GM19438 (cell line): ENCODE measurements around the gene CNR1.

Experiments
- ATAC-seq: cut with Tn5 transposase; IDR thresholded peaks from one replicate; pipeline ENCODE4 v1.9.1; 2021; ENCODE audit warnings: low read depth; ENCODE audit not compliant: unreplicated experiment

Gene CNR1

DNA sequence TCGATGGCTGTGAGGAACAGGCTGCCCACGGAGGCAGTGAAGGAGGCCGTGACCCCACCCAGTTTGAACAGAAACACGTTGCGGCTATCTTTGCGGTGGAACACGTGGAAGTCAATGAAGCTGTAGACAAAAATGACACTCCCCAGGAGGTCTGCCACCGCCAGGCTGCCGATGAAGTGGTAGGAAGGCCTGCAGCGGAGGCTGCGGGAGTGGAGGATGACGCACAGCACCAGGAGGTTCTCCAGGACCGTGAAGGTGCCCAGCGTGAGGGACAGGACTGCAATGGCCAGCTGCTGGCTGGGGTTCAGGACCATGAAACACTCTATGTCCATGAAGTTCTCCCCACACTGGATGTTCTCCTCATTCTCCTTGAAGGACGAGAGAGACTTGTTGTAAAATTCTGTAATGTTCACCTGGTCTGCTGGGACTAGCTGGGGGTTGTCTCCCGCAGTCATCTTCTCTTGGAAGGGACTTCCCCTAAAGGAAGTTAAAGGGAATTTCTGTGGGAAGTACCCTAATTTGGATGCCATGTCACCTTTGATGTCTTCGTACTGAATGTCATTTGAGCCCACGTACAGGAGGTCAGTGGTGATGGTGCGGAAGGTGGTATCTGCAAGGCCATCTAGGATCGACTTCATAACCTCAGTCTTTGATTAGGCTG, 21.4 kb downstream of the CNR1 start:
- no peak for ATAC-seq

- ATAC-seq = no peak
Observed at GRCh38 chr6:88143421-88144157, 22.6 kb downstream of the CNR1 start.

GRCh38 chr6:88142297-88142668, 23.9 kb downstream of the CNR1 start:
- no peak for ATAC-seq

GRCh38 chr6:88141561-88142296, 24.4 kb downstream of the CNR1 start:
- peak; percentile 97 for ATAC-seq

- ATAC-seq = no peak
Observed at GRCh38 chr6:88137915-88138314, 28.2 kb downstream of the CNR1 start.

- ATAC-seq = peak; percentile 77
Observed at GRCh38 chr6:88135578-88136114, 30.5 kb downstream of the CNR1 start.

- ATAC-seq = no peak
Observed at GRCh38 chr6:88134575-88134974, 31.6 kb downstream of the CNR1 start.

DNA sequence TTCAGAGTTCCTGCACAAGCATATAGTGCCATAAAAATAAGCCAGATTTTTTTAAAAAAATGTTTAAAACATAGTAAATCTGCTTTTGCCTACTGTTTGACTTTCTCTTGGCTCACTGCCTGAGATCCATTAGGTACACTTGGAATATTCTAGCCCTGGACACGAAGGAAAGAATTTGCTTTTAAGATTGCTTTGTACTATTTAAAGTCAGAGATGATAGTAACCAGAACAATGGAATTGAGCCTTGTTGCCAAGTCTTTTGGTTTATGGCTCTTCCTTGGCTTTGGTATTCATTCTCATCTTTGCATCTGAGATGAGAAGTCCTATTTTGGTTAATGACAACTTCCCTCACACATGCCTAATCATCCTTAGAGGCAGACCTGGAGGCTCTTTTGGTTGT, 32.4 kb downstream of the CNR1 start:
- ATAC-seq = no peak

DNA sequence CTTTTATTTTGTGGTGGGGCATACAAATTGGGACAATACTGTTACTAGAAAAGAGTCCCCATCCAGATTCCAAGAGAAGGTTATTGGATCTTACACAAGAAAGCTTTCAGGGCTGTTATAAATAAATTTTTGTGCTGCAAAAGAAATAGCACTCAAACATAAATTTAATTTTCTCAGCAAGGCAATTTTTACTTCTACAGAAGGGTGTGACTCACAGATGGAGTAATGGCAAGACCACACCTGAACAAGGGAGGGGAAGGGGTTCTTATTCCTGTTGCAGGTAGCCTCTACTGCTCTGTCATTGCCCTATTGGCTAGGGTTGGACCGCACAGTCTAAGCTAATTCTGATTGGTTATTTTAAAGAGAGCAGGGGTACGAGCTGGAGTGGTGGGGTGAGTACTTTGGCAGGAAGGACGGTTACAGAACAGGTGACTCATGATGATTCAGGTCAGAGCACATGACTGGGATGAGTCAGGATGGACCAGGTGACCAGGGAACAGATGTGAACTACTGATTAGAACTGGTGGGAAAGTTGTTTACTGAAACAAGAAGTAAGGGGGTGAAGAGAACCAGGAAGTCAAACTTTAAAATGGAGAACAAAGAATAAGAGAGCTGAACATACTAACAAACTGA, 41.1 kb downstream of the CNR1 start:
- no peak for ATAC-seq

GRCh38 chr6:88120635-88121034, 45.5 kb downstream of the CNR1 start:
- ATAC-seq = no peak

DNA sequence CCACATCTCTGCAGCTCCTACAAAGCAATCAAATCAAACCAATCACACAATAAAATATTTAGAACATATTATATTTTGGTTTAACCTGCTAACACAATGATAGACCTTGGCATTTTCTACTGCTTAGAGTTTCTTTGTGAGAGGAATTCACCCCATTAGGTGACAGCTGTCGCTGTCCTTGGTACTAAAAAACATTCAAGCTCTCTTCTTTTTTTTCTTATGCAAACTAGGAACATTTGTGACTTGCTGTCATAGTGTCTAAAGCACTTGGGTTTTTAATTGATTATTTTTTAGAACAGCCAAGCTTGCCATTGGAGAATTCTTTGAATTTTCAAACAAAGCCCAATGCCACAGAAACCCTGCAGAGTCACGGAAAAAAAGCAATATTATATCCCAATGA, 46.4 kb downstream of the CNR1 start:
- no peak for ATAC-seq

GRCh38 chr6:88116276-88116675, 49.9 kb downstream of the CNR1 start:
- ATAC-seq = no peak

GRCh38 chr6:88115307-88115706, 50.8 kb downstream of the CNR1 start:
- ATAC-seq = no peak

DNA sequence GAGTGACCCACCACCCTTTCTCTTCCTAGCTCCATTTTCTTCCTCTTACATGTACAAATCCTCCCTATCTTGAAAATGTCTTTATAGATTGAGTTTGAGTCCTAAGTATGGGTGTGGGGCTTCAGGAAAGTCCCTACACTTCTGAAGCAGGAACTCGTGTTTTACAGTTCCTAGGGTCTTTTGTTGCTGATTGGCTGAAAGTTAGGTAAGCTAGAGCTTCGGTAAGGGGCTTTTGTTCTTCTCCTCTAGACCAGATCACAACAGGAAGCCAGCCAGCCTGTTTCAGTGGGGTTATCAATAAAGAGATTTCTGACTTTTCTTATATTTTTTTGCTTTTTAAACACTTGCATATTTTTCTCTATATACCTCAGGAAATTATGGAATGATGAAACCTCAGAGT, 51.3 kb downstream of the CNR1 start:
- ATAC-seq = no peak

GRCh38 chr6:88111991-88112390, 54.2 kb downstream of the CNR1 start:
- ATAC-seq = no peak

DNA sequence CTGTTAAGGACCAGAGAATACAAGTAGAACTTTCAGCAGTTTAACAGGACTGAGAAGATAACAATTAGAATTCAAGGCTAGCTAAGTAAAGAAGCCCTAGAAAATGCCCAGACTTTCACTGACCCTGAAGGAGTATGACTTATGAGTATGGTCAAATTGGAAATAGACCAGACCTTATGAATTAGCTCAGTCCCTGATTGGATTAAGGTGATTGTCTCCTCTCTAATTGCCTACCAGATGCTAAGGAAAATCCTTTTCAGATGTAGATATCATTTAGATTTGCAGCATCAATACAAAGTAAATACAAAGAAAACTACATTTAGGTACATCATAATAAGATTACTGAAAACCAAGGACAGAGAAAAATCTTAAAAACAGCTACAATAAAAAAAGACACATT, 58.9 kb downstream of the CNR1 start:
- no peak for ATAC-seq

DNA sequence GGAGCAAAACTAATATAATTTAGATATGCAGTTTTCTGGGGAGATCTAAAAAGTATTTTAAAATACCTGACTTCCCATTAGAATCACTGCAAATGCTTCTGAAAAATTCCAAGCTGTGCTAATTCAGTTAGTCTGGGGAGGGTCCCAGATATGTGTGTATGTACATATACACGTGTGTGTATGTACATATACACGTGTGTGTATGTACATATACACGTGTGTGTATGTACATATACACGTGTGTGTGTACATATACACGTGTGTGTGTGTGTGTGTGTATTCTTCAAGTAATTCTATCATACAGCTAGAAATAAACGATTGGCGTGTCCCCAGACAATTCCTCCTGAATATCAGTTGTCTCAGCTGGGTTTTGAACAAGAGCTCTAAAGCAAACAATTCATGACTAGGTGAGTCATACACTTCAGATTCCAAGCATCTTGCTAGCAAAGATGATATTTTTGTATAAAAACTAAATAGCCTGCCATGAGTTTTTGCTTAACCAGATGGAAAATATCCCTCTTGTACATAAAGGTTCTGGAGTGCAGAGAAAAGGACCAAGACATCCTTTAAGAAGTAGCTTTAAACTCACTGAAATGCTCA, 60.3 kb downstream of the CNR1 start:
- no peak for ATAC-seq
